Activated CD8-positive, alpha-beta memory T cell treated with anti-CD3 and anti-CD28 coated beads, Interleukin-2, amount 50 U/mL, for 24 hours (primary cell): Measurements from ENCODE around the gene CUL4A.

Experiments used
- DNase-seq: peaks from one replicate; pipeline ENCODE4 v3.0.0-alpha.2; 2020; ENCODE audit errors: extremely low read depth

CUL4A gene

DNA sequence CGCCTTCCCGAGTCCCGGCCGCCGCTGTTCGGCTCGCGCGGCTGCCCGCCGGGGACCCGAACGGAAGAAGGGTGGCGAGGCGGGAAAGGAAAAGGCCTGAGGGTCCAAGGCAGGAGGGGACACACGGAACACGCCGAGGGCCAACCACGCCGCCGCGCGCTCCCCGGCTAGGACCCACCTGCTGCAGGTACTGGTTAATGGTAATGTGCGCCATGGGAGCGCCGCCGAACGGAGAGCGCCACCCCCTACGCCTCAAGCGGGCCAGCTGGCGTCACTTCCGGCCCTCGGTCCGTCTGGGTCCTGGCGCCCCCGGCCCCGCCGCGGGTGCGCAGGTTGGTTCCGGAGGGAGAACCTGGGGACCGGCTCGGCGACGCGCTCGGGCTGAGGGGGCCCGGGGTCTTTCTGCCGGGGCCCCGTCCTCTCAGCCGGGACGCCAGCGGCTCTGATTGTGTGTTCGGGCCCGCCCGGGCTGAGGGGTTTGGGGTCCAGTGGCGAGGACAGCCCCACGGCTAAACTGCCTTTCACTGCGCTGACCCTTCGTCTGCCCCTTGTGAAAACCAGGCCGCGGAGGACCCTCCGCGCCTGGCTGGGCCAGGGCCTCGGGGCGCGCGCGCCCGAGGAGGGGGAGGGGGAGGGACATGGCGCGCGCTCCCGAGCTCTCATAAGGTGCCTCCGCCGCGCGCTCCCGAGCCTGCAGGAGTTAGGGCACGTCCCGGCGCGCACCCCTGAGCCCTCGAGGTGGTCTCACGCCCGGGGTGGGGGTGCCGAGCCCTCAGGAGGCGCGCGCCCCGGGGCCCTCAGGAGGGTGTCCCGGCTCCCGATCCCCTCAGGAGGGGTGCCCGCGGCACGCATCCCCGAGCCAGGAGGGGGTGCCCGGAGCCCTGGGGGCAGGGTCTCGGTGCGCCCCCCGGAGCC lies 735 bp upstream of the CUL4A start, which contains the start of gene PCID2:
Gene PCID2 (minus strand): TSS at position 249 of the 915 bp plus-strand sequence. CDS start 35 bp downstream, at position 214.
- DNase-seq: peak; percentile 70

DNA sequence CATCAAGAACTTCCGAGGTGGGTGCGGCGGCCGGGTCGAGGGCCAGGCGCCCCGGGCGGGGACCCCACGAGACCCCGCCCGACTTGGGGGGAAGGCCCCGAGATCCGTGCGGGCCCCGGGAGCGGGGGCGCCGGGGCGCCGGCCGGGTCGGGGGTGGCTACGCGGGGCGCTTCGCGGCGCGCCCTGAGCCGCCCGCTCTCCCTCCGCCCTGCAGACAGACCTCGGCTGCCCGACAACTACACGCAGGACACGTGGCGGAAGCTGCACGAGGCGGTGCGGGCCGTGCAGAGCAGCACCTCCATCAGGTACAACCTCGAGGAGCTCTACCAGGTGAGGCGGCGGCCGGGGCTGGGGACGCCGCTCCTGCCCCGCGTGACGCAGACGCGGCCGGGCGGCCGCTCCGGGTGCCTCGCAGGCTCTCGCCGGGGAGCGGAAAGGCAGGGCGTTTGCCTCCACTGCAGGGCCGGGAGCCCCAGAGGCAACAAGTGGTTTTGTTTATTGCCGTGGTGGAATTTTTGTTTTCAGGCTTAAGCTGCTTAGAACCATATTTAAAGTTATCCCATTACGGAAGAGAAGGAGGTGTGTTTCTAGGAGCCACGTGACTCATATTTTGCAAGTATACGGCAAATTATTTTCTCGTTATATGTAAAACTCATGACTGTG lies 477 bp downstream of the CUL4A start:
- DNase-seq: no peak

DNA sequence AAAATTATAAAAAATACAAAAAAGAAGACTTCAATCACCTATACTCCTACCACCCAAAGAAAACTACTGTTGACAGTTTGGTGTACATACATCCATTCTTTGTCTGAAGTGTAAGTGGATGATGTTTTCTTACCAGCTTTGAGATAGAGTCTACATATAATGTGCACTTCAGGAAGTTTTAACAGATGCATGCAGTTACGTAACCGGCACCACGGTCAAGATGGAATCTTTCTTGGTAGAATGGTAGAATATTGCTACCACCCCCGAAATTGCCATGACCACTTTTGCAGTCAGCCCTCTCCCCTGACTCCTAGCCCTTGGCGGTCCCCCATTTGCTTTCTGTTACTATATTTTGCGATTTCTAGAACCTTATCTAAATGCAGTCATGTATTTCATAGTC lies 1.4 kb downstream of the CUL4A start:
- DNase-seq: no peak

DNA sequence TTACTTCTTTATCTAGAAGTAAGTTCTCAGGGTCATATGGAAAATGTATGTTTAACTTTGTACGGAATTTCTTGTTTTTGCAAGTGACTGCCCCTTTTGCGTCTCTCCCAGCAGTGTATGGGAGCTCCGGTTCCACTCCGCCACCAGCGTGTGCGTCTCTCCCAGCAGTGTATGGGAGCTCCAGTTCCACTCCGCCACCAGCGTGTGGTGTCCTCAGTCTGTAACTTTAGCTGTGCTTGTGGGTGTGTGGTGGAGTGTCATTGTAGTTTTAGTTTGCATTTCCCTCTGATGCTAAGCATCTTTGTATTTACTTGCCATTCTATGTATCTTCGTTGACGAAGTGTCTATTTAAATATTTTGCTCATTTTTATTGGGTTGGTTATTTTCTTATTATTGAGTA lies 2.4 kb downstream of the CUL4A start:
- no peak for DNase-seq

DNA sequence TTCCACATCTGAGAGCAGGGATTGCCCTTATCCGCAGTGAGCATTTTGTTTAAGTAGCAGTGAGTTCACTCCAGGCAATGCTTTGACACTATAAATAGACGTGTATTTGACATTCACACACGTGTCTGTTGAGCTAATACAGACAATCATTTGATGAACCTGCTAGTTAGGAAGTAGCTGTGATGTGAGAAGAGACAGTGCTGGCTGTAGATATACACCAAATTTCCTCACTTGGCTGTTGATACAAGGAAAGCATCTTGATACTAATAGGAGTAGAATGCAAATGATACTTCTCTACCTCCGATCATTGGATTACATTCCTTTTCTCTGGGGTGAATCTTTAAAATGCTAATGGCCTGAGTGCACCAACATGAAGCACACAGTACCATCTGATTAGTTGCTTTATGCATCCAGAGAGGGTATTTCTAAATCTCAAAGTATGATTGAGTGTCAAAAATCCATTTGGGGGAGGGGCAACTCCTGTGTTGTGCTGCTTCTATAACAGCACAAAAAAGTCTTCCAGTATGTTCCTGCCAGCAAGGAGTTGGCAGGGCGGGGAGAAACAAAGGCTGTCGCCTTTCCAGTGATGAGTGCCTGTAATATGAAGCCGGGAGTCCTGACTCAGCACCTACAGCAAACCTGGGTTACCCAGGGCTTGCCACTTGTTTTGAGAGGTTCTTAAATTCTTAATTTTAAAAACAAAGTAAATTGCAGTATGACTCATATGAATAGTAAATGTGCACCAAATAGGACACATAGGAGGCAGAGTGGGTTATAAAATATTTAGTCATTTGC lies 7.0 kb downstream of the CUL4A start:
- no peak for DNase-seq

DNA sequence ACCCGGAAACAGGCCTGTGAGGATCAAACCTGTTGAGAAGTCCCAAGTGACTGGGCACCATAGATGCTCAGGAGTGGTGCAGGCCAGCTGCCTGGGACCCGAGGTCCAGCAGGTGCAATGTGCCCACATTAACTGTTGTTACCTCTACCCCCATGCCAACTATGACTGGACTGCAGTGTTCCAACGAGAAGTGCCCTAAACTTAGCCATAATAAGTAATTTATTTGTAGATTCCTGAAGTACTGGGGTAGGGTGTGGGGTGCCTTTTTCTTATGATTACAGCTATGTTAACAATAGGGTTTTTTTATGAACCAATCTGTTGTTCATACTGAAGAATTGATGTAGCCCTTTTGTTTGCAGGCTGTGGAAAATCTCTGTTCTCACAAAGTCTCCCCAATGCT lies 9.2 kb downstream of the CUL4A start:
- no peak for DNase-seq

DNA sequence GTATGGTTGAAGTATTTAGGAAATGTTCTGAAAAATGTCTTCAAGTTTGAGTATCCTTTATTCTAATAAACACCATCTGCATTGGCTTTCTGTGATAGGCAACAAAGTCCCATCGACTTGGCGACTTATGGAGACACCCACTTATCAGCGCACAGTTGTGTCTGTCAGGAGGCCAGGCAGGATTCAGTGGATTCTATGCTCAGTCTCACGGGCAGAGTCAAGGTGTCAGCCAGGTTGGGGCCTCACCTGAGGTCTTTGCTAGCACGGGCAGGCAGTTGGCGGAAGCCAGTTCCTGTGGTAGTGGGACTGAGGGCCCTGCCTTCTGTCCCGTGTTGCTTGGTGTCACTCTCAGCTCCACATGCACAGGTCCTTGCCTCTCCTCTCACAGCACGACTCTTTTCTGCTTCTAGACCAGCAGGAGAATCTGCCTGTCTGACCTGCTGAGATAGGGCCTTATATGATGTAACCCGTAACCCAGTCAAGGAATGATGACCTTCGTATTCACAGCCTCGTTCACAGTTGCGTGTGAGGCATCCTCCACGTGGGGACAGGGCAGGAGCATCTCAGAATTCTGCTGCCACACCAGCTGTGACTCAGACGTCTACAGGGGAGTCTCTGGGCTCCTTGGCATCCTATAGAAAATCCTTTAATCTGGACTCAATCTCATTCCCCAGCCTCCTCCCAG lies 10.0 kb downstream of the CUL4A start:
- no peak for DNase-seq

DNA sequence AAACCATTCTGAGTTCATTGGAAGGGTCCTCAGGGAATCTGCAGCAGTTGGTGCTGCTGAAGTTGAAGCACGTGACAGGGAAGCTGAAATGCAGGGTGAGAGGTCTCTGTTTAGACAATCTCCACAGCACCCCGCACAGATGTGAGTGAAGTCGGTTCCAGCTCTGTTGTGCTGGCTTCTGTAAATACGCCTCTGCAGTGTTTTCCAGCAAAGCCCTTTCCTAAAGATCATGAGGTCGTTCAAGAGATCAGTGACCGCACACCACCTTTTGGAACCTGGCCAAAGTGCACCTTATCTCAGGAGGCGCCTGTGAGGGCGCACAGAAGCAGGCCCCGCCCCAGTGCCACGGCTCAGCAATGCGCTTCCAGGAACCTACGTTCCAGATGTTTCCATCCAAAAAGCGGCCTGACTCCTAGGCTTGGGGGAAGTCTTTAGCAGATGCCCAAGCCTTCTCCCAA lies 10.8 kb downstream of the CUL4A start:
- DNase-seq: no peak

DNA sequence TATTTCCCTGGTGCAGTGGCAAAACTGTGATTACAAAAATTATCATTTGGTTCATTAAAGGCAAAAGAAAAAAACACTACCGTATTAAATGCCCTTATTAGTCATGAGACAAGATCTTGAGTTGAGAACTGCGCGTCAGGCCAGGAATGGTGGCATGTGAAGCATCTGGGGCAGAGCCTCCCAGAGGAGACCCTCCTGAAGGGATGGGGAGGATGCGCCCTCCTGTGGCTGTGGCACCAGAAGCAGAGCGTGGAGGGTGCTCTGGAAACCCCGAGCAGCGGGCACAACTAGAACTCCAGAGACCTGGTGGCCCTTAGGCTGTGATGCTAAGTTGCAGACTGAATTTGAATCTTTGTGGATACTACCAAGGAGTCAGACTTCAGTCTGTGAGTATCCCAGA lies 11.5 kb downstream of the CUL4A start:
- DNase-seq: no peak

DNA sequence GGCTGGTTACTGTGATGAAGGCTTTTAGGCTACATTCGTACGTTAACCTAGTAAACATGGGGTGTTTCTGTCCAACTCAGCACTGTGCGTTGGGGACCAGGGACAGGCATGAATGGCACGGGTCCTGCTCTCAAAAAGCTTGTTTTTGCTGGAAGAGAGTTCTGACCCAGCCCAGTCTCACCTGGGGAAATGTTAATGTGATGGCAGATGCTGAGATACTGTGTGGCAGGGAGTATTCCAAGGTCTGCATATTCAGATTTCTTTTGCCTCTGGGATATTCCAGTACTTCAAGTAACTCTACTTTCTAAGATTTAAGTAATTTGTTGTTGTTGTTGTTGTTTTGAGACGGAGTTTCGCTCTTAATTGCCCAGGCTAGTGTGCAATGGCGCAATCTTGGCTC lies 13.7 kb downstream of the CUL4A start:
- no peak for DNase-seq

DNA sequence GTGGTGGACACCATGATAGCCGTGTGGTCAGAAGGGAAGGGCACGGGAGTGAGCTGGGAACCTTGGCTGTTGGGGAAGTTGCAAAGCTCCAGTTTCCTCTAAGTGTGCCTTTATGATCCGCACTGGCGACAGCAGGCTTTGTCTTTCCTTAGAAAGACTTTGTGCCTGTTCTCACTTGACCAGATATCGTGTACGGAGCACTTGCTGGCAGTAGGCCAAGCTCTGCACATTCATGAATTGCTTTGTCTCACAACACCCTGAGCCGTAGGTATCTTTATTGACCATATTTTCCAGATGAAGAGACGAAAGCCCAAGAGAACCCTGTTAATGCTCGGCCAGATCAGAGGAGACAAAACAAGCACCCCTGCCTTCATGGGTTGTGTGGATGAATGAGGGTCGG lies 15.1 kb downstream of the CUL4A start:
- no peak for DNase-seq

DNA sequence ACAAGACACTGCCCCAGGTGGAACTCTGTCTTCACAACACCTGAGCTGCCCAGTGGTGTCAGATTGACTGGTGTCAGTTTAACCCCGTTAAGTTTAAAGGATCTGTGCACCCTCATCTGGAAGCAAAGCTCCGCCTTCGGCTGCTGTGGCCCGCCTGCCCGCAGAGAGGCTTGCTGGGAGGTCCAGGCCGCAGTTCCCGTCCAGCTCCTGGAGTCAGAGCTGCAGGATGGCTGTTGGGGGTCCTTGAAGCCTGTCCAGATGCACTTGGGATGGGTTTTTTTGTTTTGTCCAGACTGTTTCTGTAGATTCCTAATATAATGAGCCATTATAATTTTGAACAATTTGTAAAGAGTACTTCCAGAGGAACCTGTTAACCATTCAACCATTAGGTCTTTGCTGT lies 16.1 kb downstream of the CUL4A start:
- no peak for DNase-seq

DNA sequence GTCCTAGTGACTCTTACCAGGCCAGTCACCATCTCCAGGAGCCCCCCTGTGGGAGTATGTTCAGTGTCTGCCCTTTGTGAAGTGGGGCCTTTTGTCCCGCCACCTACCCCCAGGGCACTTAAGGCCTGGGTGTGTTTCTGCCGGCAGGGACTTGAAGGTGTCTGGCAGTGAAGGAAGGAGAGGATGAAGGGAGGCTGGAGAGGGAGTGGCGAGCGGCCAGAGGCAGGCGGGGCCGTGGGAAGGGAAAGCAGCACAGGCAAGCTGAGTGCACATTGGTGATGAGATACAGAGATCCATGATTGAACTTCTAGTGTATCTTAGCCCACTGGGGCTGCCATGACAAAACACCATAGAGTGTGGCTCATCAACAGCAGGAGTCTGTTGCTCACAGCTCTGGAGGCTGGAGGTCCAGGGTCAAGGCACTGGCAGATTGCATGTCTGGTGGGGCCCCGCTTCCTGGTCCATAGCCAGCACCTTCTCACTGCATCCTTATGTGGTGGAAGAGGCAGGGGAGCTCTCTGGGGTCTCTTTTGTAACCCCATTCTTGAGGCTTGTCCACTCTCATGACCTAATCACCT lies 17.5 kb downstream of the CUL4A start:
- DNase-seq: no peak

DNA sequence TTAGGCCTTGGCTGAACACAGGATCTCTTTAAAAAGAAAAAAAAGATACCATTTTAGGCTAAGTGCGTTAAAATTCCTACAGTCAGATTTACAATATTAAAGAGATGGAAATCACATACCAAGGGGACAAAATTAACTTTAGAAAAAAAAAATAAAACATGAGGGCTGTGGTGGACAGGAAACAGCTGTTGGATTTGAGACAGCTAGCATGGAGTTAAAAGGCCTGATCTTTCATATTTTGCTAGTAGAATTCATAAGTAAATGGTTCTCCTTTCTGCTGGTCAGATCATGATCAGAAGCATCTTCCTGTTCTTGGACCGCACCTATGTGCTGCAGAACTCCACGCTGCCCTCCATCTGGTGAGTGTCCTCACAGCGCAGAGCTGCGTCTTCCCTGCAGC lies 19.7 kb downstream of the CUL4A start:
- no peak for DNase-seq

DNA sequence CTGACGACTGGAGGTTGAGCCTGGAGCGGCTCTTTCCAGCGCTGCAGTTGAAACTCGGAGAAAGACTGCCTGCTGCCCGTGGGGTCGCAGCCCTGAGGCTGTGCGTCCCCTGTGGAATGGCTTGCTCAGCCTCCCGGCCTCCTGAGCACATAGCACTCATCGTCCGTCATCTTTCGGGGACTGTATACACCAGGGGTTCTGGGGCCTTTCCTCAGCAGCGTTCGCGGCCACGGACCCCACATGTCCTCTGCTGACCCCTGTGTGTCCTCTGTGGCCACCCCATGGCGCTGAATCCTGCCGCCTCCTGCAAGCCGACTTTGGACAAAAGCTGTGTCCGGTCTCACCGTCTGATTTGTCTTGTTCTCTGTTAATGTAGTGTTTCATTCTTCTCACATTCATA lies 20.4 kb downstream of the CUL4A start:
- no peak for DNase-seq

DNA sequence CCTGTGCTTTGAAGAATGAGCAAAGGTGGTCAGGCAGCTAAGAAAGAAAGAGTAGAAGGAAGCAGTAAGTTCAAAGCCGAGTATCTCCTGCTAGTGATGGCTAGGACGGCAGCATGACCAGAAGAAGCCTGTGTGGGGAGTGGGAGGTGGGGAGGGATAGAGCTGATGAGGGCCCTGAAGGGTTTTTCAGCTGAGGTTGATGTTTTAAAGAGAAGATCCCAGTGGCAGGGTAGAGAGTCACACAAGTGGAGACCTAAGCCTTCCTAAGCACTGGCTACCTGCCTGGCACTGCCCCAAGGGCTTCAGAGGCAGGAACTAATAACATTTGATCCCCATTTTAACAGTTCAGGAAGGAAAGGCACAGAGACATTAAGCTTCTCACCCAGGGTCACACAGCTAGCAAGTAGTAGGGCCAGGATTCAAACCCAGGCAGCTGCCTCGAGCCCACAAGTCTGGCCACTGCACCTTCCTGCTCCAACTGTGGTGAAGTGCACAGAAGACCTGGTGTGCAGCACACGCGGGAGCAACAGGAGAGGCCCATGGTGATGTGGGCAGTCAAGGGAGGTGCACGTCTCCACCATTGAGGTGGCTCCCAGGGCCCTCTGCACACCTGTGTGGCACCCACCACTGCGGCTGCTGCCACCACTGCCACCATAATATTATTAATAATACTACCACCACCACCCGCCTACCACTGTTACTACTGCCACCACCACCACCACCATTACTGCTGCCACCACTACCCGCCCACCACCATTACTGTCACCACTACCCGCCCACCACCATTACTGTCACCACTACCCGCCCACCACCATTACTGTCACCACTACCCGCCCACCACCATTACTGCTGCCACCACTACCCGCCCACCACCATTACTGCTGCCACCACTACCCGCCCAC lies 22.1 kb downstream of the CUL4A start:
- no peak for DNase-seq

DNA sequence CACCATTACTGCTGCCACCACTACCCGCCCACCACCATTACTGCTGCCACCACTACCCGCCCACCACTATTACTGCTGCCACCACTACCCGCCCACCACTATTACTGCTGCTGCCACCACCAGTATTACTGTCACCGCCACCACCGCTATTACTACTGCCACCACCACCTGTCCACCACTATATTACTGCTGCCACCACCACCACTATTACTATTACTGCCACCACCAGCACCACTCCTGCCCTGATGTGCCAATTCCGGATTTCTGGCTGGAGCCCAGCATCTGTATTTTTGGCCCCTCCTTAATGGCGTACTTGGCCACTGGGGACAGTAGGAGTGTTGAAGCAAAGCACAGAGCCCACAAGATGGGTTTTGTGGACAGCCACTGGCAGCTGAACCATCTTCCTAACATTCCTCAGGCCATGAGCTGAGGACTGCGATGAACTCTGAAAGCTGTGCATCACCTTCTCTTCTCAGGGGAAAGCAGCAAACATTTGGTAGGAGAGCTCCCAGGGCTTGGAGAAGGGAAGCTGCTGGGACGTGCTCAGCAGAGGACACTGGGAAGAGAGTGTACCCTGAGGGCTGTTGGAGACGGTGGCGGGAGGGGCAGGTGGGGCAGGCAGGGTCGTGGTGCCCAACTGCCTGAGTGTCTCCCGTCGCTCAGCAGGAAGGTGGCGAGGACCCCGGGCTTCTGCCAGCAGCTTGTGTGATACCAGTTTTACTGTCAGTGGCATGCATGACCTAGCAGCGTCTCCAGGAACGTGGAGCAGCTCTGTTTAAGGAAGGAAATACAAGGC lies 23.0 kb downstream of the CUL4A start:
- DNase-seq: no peak

DNA sequence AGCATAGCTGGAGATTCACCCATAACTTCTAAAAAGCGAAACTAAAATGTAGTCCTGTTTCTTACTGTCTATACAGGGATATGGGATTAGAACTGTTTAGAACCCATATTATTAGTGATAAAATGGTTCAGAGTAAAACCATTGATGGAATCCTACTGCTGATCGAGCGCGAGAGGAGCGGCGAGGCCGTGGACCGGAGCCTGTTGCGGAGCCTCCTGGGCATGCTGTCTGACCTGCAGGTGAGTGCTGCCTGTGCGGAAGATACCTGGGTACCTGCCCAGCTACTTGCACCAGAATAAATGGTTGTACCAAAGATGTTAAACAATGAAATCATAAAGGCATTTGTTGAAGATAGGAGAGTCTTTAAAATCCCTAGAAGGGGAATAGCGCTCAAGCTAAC lies 23.7 kb downstream of the CUL4A start:
- DNase-seq: no peak

DNA sequence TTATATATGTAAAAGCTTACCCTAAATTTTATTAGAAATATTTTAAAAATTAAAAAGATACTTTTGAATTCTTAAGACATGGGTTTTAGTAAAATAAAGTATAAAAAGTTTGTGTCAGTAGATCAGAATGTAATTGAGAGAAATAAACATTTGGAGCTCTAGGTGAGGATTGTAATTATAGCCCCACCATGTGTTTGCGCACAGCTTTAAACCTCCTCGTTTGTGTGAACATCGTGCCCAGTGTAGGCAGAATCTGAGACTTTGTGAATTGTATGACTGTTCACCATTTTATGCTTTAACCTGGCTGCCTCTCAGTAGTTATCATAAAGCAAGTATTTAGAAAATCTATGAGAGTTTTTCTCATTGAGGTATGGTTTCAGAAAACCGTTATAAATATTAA lies 29.1 kb downstream of the CUL4A start:
- DNase-seq: no peak
